ENCODE data around the gene GABRG3.

GABRG3 gene

DNA sequence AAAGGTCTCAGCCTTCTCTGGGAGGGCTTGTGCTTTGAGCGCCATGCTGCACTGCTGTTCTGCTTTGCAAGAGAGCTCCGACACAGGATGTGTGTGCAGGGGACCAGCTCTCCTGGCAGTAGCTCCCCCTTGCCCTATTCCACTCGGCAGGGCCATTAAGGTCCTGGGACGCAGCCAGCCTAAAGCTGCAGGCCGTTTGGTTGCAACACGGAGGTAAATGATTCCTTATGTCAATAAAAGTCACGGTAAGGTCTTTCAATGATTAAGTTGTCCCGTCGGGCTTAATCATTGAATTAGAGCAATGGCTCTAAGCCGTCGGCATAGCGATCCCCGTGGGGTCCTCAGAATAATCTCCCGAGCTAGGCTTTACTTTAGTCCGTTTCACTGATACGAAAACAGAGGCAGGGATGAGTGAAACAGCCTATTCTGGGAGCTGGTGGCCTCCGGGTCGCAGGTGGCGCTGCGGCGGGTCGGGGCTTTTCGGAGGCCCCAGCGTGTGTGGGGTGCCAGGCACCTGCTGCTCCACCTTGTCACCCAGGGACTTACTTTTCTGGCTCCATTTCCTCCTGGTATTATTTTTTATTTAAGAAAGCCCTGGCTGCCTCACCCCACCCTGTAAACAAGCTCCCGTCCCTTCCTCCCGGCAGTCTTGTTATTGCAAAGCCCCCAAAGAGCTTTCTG is 603.0 kb downstream of the GABRG3 start:
- no peaks in the 10 kb centered on the region for H3K27me3 ChIP-seq
- no peaks in the 10 kb centered on the region for H3K4me1 ChIP-seq (ENCODE audit: control insufficient read depth in 1 of 2, insufficient read depth in 1 of 2, low read depth in 1 of 2, low read length in 1 of 2)
- no peak overlapping the region for H3K4me3 ChIP-seq (ENCODE audit: low read depth in 1 of 2, low read length in 1 of 2)
- no peak overlapping the region for H3K27ac ChIP-seq
- no peaks in the 10 kb centered on the region for H3K9me3 ChIP-seq
- TF ChIP-seq, protein P1, sequence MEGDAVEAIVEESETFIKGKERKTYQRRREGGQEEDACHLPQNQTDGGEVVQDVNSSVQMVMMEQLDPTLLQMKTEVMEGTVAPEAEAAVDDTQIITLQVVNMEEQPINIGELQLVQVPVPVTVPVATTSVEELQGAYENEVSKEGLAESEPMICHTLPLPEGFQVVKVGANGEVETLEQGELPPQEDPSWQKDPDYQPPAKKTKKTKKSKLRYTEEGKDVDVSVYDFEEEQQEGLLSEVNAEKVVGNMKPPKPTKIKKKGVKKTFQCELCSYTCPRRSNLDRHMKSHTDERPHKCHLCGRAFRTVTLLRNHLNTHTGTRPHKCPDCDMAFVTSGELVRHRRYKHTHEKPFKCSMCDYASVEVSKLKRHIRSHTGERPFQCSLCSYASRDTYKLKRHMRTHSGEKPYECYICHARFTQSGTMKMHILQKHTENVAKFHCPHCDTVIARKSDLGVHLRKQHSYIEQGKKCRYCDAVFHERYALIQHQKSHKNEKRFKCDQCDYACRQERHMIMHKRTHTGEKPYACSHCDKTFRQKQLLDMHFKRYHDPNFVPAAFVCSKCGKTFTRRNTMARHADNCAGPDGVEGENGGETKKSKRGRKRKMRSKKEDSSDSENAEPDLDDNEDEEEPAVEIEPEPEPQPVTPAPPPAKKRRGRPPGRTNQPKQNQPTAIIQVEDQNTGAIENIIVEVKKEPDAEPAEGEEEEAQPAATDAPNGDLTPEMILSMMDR (IDR thresholded peaks at IDR 0.05): no peak
- H3K36me3 ChIP-seq: no peaks in the 10 kb centered on the region

DNA sequence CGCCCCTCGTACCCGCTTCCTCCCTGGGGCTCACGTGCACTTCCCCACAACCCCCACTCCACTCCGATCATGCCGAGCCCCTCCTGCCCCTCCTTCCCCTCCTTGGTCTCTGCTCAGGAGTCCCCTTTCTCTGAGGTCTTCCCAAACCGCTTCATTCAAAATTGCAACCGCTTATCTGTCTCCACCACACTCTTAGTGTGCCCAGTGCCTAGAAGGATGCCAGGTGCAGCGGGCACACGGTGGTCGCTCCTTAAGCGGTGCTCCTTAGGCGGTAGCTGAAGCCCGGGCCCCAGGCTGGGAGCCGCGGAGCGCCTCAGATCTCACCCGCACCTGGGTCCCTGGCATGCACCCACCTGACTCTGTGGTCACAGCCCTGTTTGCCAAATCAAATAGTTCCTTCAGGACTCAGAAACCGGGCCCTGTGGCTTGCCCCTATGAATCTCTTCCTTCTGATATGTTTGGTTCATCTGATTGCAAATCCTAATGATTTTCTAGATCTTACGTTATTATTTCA is 603.6 kb downstream of the GABRG3 start:
- H3K27me3 ChIP-seq: no peaks in the 10 kb centered on the region
- H3K4me3 ChIP-seq (ENCODE audit: low read depth in 1 of 2, low read length in 1 of 2): no peak overlapping the region
- no peaks in the 10 kb centered on the region for H3K36me3 ChIP-seq
- no peaks in the 10 kb centered on the region for H3K4me1 ChIP-seq (ENCODE audit: control insufficient read depth in 1 of 2, insufficient read depth in 1 of 2, low read depth in 1 of 2, low read length in 1 of 2)
- TF ChIP-seq, protein P1 (IDR thresholded peaks at IDR 0.05): no peak
- no peaks in the 10 kb centered on the region for H3K9me3 ChIP-seq
- H3K27ac ChIP-seq: no peak overlapping the region

DNA sequence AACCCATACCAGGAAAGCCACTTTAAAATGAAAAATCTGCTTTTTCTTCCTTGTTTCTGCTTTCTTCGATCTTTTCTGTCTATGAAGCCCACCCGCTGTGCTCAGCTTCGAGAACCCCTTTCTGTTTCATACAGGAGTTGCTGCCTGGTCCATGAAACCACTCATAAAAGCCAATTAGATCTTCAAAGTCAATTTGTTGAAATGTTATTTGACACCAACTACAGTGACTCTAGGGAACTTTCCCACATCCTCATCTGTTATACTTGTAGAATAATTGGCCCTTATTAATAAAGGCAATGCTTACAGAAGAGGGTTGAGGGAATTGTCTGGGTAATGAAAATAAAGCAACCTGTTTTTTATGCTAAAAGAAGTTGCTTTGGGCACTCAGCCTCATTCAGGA is 604.5 kb downstream of the GABRG3 start:
- Histone ChIP-seq H3K27ac (no peak overlapping the region), H3K36me3 (no peaks in the 10 kb centered on the region), H3K9me3 (no peaks in the 10 kb centered on the region), H3K27me3 (no peaks in the 10 kb centered on the region), H3K4me1 (ENCODE audit: control insufficient read depth in 1 of 2, insufficient read depth in 1 of 2, low read depth in 1 of 2, low read length in 1 of 2) (no peaks in the 10 kb centered on the region), H3K4me3 (ENCODE audit: low read depth in 1 of 2, low read length in 1 of 2) (no peak overlapping the region)
- TF ChIP-seq, protein P1 (IDR thresholded peaks at IDR 0.05): no peak

DNA sequence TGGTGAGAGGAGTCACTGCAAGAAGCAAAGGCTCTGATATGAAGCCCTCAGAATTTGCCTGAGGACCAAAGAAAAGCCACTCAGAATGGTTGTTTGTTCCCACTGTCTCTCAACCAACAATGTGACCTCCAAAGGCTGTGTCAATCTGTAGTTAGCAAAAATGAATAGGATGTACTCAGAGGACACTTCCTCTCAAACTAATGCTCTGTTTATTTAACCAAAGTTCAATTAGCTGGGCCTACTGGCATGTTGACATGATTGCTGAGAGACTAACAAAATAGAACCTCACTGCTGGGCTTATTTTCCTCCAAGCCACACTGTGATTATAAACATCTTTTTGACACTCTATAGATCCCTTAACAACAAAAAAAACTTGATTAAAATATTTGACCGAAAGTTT is 605.6 kb downstream of the GABRG3 start:
- Histone ChIP-seq H3K36me3 (no peaks in the 10 kb centered on the region), H3K9me3 (no peaks in the 10 kb centered on the region), H3K27ac (no peak overlapping the region), H3K27me3 (no peaks in the 10 kb centered on the region), H3K4me1 (ENCODE audit: control insufficient read depth in 1 of 2, insufficient read depth in 1 of 2, low read depth in 1 of 2, low read length in 1 of 2) (no peaks in the 10 kb centered on the region), H3K4me3 (ENCODE audit: low read depth in 1 of 2, low read length in 1 of 2) (no peak overlapping the region)
- TF ChIP-seq, protein P1 (IDR thresholded peaks at IDR 0.05): no peak

DNA sequence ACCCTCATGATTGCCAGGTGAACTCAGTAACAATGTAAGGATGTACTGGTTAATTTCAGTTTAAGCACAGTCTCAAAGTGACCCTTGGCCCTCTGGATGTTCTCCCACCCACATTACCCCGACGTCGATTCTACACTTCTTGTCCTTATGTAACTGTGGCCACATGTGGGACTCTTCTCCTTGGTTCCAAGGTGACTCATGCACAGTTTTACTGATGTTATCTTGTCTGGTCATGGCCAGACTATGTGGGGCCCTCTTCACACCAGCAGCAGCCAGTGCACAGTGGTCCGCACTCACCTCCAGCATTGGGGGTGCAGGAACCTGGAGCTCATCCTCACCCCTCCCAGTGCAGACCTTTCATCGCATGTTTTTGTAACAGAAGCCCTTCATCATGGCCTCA is 608.8 kb downstream of the GABRG3 start:
- no peaks in the 10 kb centered on the region for H3K27me3 ChIP-seq
- TF ChIP-seq, protein P1 (IDR thresholded peaks at IDR 0.05): no peak
- H3K4me1 ChIP-seq (ENCODE audit: control insufficient read depth in 1 of 2, insufficient read depth in 1 of 2, low read depth in 1 of 2, low read length in 1 of 2): no peaks in the 10 kb centered on the region
- no peak overlapping the region for H3K27ac ChIP-seq
- no peaks in the 10 kb centered on the region for H3K9me3 ChIP-seq
- H3K4me3 ChIP-seq (ENCODE audit: low read depth in 1 of 2, low read length in 1 of 2): no peak overlapping the region
- no peaks in the 10 kb centered on the region for H3K36me3 ChIP-seq
